SK-N-SH treated with all-trans-retinoic acid at 6 μM for 48 hours (cell line): Measurements from ENCODE around the gene GRIP1.

Source experiments
- CSDC2 ChIP-seq: fragments of 250-450 bp; sonication (Bioruptor Pico); IDR thresholded peaks from 2 replicates; pipeline ENCODE4 v1.5.0; 2020; ENCODE audit warnings: mild to moderate bottlenecking, moderate library complexity
- ESRRG ChIP-seq: fragments of 250-450 bp; sonication (Bioruptor Pico); IDR thresholded peaks from 2 replicates; pipeline ENCODE4 v1.6.1; 2021; ENCODE audit warnings: mild to moderate bottlenecking
- ISL1 ChIP-seq: fragments of 250-450 bp; sonication (Bioruptor Pico); IDR thresholded peaks from 2 replicates; pipeline ENCODE4 v2.1.2; 2022; ENCODE audit warnings: mild to moderate bottlenecking, moderate library complexity
- PATZ1 ChIP-seq: fragments of 250-450 bp; sonication (Bioruptor Pico); IDR thresholded peaks from 2 replicates; pipeline ENCODE4 v1.8.0; 2020; ENCODE audit warnings: mild to moderate bottlenecking, moderate library complexity, borderline replicate concordance
- PPARA ChIP-seq: fragments of 250-450 bp; sonication (Bioruptor Pico); IDR thresholded peaks from 2 replicates; pipeline ENCODE4 v1.5.0; 2020; ENCODE audit warnings: mild to moderate bottlenecking, borderline replicate concordance
- SNAI2 ChIP-seq: fragments of 250-450 bp; sonication (Bioruptor Pico); IDR thresholded peaks from 2 replicates; pipeline ENCODE4 v1.5.0; 2020; ENCODE audit warnings: mild to moderate bottlenecking, moderate library complexity
- TCF4 ChIP-seq: fragments of 250-450 bp; sonication (Bioruptor Pico); IDR thresholded peaks from 2 replicates; pipeline ENCODE4 v1.8.0; 2021; ENCODE audit warnings: mild to moderate bottlenecking, moderate library complexity, borderline replicate concordance
- TOX ChIP-seq: fragments of 250-450 bp; sonication (Bioruptor Pico); IDR thresholded peaks from 2 replicates; pipeline ENCODE4 v1.8.0; 2021; ENCODE audit warnings: mild to moderate bottlenecking, moderate library complexity, borderline replicate concordance
- TSHZ2 ChIP-seq: fragments of 250-450 bp; sonication (Bioruptor Pico); IDR thresholded peaks from 2 replicates; pipeline ENCODE4 v1.5.0; 2020; ENCODE audit warnings: mild to moderate bottlenecking, moderate library complexity
- ZC3H10 ChIP-seq: fragments of 250-450 bp; sonication (Bioruptor Pico); IDR thresholded peaks from 2 replicates; pipeline ENCODE4 v1.5.1; 2021; ENCODE audit warnings: mild to moderate bottlenecking, moderate library complexity
- TF ChIP-seq, protein P1 (sequence below): fragments of 250-450 bp; sonication (Bioruptor Pico); IDR thresholded peaks from 2 replicates; pipeline ENCODE4 v1.5.1; 2020; ENCODE audit warnings: low read depth, mild to moderate bottlenecking, moderate library complexity

DNA sequence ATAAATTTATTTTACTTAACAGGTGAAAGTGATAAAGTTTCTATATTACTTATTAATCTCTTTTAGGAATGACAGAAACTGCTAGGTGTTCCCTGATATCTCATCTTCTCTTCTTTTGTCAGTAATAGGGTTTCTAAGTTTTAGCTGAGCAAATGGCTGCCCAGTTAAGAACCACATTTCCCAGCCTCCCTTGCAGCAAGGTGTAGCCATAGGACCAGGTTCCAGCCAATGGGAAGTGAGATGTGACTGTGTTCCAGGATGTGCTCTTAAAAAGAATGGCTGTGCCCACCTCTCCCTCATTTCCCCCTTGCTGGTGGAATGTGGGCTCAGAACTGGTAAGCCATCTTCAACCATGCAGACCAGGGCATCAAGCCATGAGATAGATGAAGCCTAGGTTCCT lies 210.9 kb downstream of the GRIP1 start:
- TF ChIP-seq, protein P1, sequence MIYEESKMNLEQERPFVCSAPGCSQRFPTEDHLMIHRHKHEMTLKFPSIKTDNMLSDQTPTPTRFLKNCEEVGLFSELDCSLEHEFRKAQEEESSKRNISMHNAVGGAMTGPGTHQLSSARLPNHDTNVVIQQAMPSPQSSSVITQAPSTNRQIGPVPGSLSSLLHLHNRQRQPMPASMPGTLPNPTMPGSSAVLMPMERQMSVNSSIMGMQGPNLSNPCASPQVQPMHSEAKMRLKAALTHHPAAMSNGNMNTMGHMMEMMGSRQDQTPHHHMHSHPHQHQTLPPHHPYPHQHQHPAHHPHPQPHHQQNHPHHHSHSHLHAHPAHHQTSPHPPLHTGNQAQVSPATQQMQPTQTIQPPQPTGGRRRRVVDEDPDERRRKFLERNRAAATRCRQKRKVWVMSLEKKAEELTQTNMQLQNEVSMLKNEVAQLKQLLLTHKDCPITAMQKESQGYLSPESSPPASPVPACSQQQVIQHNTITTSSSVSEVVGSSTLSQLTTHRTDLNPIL (CRISPR knock-in tag): no peak
- TF ChIP-seq PATZ1 (CRISPR knock-in tag) (no peak), PPARA (no peak), ZC3H10 (no peak), CSDC2 (CRISPR knock-in tag) (no peak), SNAI2 (CRISPR knock-in tag) (no peak), ISL1 (CRISPR knock-in tag) (no peak), TSHZ2 (CRISPR knock-in tag) (no peak), TOX (no peak), ESRRG (no peak), TCF4 (CRISPR knock-in tag) (no peak)
